Measurements from ENCODE around the gene ANXA11. TPM values are rescaled to one million over a fixed set of nuclear protein-coding genes. Genes with fewer than 3 reads are reported as not detected.
"Not testable (repeated sequence)": the region's sequence is repeated elsewhere in the genome, so short reads cannot be mapped to it uniquely, and the experiment has no call there.

The ANXA11 gene
- total RNA-seq, 1 donor from 2014 or later, result 287 TPM

GRCh38 chr10:80146918-80147317 lies 58.4 kb downstream of the ANXA11 start:
- H3K4me3 ChIP-seq, result no peak overlapping the region
- ATAC-seq, result no peak
- intact Hi-C loops (cut with DNase I), result no loop called here
- DNase-seq, result no peak
- H3K36me3 ChIP-seq, result peaks cover 9% of the 10 kb centered on the region
- TF ChIP-seq, protein P1, sequence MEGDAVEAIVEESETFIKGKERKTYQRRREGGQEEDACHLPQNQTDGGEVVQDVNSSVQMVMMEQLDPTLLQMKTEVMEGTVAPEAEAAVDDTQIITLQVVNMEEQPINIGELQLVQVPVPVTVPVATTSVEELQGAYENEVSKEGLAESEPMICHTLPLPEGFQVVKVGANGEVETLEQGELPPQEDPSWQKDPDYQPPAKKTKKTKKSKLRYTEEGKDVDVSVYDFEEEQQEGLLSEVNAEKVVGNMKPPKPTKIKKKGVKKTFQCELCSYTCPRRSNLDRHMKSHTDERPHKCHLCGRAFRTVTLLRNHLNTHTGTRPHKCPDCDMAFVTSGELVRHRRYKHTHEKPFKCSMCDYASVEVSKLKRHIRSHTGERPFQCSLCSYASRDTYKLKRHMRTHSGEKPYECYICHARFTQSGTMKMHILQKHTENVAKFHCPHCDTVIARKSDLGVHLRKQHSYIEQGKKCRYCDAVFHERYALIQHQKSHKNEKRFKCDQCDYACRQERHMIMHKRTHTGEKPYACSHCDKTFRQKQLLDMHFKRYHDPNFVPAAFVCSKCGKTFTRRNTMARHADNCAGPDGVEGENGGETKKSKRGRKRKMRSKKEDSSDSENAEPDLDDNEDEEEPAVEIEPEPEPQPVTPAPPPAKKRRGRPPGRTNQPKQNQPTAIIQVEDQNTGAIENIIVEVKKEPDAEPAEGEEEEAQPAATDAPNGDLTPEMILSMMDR (IDR thresholded peaks at IDR 0.05), result no peak
- no peaks in the 10 kb centered on the region for H3K9me3 ChIP-seq
- H3K27me3 ChIP-seq, result no peaks in the 10 kb centered on the region
- peaks cover 17% of the 10 kb centered on the region for H3K4me1 ChIP-seq
- no peak overlapping the region for H3K27ac ChIP-seq

- H3K4me3 ChIP-seq; H3K36me3 ChIP-seq; H3K9me3 ChIP-seq; intact Hi-C loops (cut with DNase I); H3K27me3 ChIP-seq; H3K27ac ChIP-seq; DNase-seq: not testable (repeated sequence)
- ATAC-seq, result peak; percentile 13
- peaks cover 17% of the 10 kb centered on the region for H3K4me1 ChIP-seq
Measured at GRCh38 chr10:80145406-80146308, 59.7 kb downstream of the ANXA11 start.

DNA sequence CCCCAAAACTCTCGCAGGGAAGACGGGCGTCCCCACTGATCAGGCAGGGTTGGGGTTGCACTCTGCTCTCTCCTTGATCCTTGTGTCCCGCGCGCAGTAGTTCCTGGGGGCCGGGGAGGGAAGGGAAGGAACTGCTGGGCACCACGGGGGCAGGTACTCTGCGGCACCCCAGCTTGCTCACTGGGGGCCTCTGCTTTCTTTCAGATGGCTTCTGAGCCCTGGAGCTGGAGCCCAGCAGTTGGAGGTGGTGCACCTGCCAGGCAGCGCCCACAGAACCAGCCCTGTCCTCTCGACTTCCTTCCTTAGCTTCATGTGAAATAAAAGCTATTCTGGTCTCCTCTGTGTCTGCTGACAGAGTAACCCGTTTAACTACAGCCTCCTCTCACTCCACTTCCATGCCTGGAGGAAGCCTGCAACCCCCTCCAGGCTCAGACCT lies 60.6 kb downstream of the ANXA11 start:
- TF ChIP-seq, protein P1 (IDR thresholded peaks at IDR 0.05), result no peak
- intact Hi-C loops (cut with DNase I), result no loop called here
- ATAC-seq, result peak; percentile 35

GRCh38 chr10:80144067-80144695 lies 61.2 kb downstream of the ANXA11 start:
- TF ChIP-seq, protein P1 (IDR thresholded peaks at IDR 0.05), result no peak
- DNase-seq, result no peak
- peaks cover 17% of the 10 kb centered on the region for H3K4me1 ChIP-seq
- peak overlapping the region; percentile 24 for H3K27ac ChIP-seq
- no peaks in the 10 kb centered on the region for H3K36me3 ChIP-seq
- H3K9me3 ChIP-seq, result no peaks in the 10 kb centered on the region
- no peaks in the 10 kb centered on the region for H3K27me3 ChIP-seq
- H3K4me3 ChIP-seq, result peak overlapping the region; percentile 19
- peak; percentile 67 for ATAC-seq
- intact Hi-C loops (cut with DNase I), result no loop called here

More for the DNA sequence above, 60.6 kb downstream of the ANXA11 start:
- Histone ChIP-seq H3K4me1 (peaks cover 17% of the 10 kb centered on the region), H3K27ac (no peak overlapping the region), H3K4me3 (peak overlapping the region; percentile 19), H3K36me3 (no peaks in the 10 kb centered on the region), H3K27me3 (no peaks in the 10 kb centered on the region), H3K9me3 (no peaks in the 10 kb centered on the region)
- DNase-seq, result no peak

- Histone ChIP-seq H3K27ac (no peak overlapping the region), H3K4me3 (no peak overlapping the region), H3K9me3 (no peaks in the 10 kb centered on the region), H3K36me3 (no peaks in the 10 kb centered on the region), H3K27me3 (no peaks in the 10 kb centered on the region), H3K4me1 (peaks cover 19% of the 10 kb centered on the region)
- no peak for ATAC-seq
- no peak for DNase-seq
- TF ChIP-seq, protein P1 (IDR thresholded peaks at IDR 0.05), result no peak
- intact Hi-C loops (cut with DNase I), result no loop called here
Measured at GRCh38 chr10:80141696-80142460, 63.5 kb downstream of the ANXA11 start.
